Measurements from ENCODE around the gene POLR3C. TPM values are rescaled to one million over a fixed set of nuclear protein-coding genes. Genes with fewer than 3 reads are reported as not detected.

The POLR3C gene
- total RNA-seq, 1 experiment from 2014 or later, result 33.4 TPM

Small RNA genes within 50 kb of the gene (small RNA-seq; reads per million reads assigned to genes)
- gene MIR6736, result not detected

Other genes with a start within 250 kb of the POLR3C start
- 35.1 and 44.9 TPM in 2 replicates for gene GPR89A, start 216.2 kb upstream of the POLR3C start, total RNA-seq (2014; rRNA removed; shearing (Covaris generic); ENCODE audit: low replicate concordance)
- not detected in 2 replicates for gene PDZK1, start 116.8 kb upstream of the POLR3C start, total RNA-seq (2014; rRNA removed; shearing (Covaris generic); ENCODE audit: low replicate concordance)
- not detected in 2 replicates for gene CD160, start 104.7 kb upstream of the POLR3C start, total RNA-seq (2014; rRNA removed; shearing (Covaris generic); ENCODE audit: low replicate concordance)
- 14.2 and 21.8 TPM in 2 replicates for gene RNF115, start 105 bp upstream of the POLR3C start, total RNA-seq (2014; rRNA removed; shearing (Covaris generic); ENCODE audit: low replicate concordance)
- 2.9 and 8.3 TPM in 2 replicates for gene NUDT17, start 21.4 kb downstream of the POLR3C start, total RNA-seq (2014; rRNA removed; shearing (Covaris generic); ENCODE audit: low replicate concordance)
- gene PIAS3, start 34.9 kb downstream of the POLR3C start, total RNA-seq (2014; rRNA removed; shearing (Covaris generic); ENCODE audit: low replicate concordance), result 13.5 and 16.8 TPM in 2 replicates
- 0.11 TPM in 1 of 2 replicates, not detected in the other for gene ANKRD35, start 61.7 kb downstream of the POLR3C start, total RNA-seq (2014; rRNA removed; shearing (Covaris generic); ENCODE audit: low replicate concordance)
- gene ITGA10, start 85.8 kb downstream of the POLR3C start, total RNA-seq (2014; rRNA removed; shearing (Covaris generic); ENCODE audit: low replicate concordance), result 1.4 and 1.5 TPM in 2 replicates
- gene PEX11B, start 94.5 kb downstream of the POLR3C start, total RNA-seq (2014; rRNA removed; shearing (Covaris generic); ENCODE audit: low replicate concordance), result 35.7 and 51.7 TPM in 2 replicates
- gene RBM8A, start 103.3 kb downstream of the POLR3C start, total RNA-seq (2014; rRNA removed; shearing (Covaris generic); ENCODE audit: low replicate concordance), result 130 and 214 TPM in 2 replicates
- gene LIX1L, start 133.8 kb downstream of the POLR3C start, total RNA-seq (2014; rRNA removed; shearing (Covaris generic); ENCODE audit: low replicate concordance), result 35.8 and 49.4 TPM in 2 replicates
- gene ANKRD34A, start 140.4 kb downstream of the POLR3C start, total RNA-seq (2014; rRNA removed; shearing (Covaris generic); ENCODE audit: low replicate concordance), result 9.0 and 21.5 TPM in 2 replicates
- gene POLR3GL, start 140.5 kb downstream of the POLR3C start, total RNA-seq (2014; rRNA removed; shearing (Covaris generic); ENCODE audit: low replicate concordance), result 34.7 and 42.3 TPM in 2 replicates
- 130 and 269 TPM in 2 replicates for gene TXNIP, start 172.4 kb downstream of the POLR3C start, total RNA-seq (2014; rRNA removed; shearing (Covaris generic); ENCODE audit: low replicate concordance)
- gene HJV, start 197.5 kb downstream of the POLR3C start, total RNA-seq (2014; rRNA removed; shearing (Covaris generic); ENCODE audit: low replicate concordance), result not detected in 2 replicates